ENCODE results near the gene UCHL3.
"Not testable (repeated sequence)": the region's sequence is repeated elsewhere in the genome, so short reads cannot be mapped to it uniquely, and the experiment has no call there.

Gene UCHL3

DNA sequence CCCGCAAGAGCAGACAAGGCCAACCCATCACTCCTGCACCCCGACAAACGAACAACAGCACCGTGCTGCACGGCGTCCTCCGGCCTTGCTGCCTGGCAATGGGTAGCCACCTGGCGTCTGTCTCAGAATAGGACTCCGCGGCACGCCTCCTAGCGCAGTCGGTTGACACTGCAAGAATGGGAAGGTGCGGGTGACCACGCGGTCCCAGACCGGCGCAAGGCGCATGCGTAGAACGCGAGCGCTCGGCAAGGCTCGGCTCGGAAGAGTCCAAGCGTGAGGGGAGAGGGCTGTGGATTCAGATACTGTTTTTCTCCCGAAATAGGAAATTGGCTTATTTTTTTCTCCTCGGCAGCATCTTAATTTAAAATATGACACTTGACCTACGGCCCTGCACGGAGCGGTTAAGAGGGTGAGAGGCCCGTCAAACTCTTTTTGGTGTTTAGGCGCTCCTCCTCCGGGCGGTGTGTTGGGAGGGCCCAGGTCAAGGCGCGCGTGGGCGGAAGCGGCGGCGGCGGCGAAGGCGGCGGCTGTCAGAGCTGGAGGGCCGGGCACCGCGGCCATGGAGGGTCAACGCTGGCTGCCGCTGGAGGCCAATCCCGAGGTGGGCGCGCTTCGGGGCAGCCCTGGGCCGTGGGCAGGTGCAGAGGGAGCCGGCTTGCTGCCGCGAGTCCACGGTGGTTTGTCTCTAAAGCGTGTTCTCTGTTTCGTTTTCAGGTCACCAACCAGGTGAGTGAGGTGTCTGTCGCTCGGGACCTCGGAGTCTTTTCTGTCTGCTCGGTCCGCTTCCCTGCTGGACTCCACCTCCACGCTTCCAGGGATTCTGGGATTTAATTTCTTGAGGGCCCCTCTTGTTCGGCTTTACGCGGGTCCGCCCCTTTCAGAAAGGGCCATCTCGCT is at the start of gene UCHL3:
UCHL3 (plus strand) TSS at position 530 of the 897 bp plus-strand sequence; CDS start at position 560, 30 bp downstream.
- DNase-seq = peak; percentile 82

DNA sequence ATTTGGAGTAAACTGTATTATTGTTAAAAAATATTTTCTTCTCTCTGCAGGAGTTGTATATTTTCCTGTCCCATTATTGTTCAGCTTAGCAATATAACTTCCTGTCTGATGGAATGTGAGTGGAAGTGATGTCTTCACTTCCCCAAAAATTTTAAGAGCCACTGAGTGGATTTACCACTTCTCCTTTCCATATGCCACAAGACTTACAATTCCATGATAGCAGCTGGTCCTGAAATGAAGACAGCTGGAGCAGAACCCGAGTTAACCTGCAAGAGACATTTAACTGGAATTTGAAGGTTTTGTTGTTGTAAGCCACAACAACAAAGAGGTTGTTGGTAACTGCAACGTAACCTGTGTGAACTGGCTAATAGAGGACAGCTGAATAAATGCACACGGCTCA is 44.3 kb upstream of the UCHL3 start:
- no peak for DNase-seq

DNA sequence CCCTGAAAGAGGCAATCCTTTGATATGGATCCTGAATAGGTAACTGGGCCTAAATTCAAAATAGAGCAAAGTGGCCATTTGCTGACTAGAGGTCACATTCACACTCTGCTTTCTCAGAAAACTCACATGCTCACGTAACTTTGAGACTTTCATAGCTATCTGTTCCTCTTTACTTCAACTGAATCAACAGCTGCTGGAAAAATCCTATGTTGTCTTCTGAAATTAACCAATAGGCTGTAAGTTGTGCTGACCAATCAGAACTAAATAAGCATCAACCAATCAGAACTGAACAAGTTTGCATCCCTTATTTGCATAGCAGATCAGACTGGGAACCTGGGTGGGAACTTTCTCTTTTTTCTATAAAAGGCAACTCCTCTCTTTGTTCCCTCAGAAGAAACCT is 43.6 kb upstream of the UCHL3 start:
- no peak for DNase-seq

DNA sequence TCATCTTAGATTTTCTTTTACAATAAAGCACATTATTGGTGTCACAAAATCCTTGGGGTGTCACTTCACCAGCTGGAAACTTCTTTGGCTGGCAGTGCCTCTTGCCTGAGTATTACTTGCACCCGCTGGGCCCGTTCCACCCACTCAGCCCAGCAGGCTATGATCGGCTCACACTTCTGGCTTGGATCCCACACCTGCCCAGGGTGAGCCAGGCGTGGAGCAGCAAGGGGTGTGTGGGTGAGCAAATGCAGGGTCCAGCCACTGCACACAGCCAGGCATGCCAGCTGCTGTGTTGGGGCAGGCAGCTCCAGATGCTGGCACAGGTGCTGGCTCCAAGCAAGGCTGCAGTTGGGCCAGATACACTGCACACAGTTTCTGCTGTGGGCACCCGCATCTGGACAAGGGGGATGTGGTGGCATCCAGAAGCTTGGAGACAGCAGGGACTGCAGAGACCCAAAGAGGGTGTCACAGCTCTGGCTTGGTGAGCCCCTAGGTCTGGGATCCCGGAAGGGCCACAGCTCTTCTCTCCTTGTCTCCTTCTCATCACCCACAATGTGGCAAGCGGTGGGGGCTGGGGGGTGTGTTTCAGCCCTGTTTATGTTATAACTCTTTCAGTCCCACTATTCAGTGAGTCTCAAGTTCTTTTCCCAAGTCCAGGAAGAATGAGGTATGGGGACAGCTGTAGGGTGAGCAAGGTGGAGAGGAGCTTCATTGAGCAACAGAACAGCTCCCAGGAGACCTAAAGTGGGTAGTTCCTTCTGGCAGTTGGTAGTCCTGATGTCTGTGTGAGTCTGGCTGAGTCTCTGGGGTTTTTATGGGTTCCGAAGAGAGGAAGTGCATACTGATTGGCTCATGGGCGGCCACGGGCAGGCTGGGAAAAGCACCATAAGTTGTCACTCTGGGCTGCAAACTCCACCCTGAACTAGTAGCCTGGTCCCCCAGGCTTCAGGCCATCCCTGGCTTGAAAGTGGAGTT is 42.3 kb upstream of the UCHL3 start:
- DNase-seq = peak; percentile 4

DNA sequence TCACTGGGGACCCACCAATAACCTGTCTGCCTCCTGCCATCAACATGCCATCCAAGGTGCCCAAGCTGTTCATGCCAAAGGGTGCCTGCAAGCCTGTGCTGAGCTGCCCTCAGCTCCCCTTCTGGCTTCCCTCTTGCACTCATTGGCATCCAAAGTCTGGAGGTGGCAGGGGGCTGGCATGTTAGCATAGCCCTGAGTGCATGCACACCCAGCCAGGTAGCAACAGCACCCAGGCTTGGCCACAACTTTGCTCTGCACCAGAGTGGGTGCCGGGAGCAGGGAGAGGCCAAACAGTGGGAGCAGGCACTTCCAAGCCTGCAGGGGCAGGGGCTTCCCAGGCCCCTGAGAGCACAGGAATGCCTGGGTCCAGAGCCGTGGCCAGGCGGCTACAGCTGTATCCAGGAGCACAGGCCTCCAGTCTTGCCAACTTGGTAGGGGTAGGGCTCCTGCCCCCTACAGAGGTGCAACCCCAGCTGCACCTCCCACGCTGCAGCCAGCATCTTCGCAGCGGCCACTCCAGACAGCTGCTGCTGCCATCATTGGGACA is 41.5 kb upstream of the UCHL3 start:
- no peak for DNase-seq

DNA sequence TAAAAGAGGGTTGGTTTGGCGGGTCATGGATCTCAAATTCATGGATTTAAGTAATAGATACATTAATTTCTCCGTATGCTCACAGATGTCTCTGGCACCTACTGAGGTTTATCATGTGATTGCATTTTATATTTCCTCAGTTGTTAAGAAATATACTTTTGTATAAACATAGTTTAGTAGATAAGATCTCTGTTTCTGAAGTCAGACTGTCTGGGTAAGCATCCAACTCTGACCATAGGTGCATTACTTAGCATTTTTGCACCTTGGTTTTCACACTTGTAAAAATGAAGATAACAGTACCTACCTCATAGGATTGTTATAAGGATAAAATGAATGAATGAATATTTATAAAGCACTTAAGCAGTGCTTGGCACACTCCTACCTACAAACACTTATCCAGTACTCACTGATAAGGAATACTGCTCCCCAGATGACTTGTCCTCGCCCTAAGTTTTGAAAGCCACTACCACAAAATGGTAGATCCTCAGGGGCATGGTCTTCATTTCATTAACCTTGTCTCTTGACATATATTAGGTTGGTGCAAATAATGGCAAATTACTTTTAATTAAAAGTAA is 38.5 kb upstream of the UCHL3 start:
- DNase-seq = no peak

DNA sequence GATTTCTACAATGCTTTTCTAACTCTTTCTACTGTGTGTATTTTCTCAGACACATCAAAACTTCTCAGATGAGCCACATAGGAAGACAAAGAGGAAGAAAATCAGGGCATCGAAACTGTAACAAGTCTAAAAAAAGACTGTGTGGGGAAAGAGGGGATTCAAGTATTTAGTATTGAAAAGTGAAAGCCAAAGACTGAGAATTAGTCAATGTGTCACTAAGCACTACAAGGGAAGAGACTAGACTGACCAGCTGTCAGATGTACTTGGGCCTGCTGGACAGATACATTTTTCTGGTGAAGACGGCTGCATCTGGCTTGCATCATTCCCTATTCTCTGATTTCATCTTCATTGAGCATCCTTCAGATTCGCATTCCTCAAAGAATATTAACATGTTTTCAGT is 37.3 kb upstream of the UCHL3 start:
- no peak for DNase-seq

DNA sequence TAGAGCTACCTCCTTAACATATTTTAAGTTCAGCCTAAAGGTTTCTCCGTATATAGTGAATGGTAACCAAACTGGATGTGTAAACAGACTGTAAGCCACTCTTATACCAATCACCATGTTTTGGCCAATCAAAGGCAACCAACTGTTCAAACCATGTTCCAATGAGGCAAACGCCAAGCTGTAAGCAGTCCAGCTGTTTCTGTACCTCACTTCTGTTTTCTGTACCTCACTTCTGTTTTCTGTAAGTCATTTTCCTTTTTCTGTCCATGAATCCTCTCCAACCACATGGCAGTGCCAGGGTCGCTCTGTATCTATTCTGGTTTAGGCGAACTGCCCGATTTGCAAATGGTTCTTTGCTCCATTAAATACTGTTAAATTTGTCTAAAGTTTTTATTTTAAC is 36.3 kb upstream of the UCHL3 start:
- DNase-seq = no peak

DNA sequence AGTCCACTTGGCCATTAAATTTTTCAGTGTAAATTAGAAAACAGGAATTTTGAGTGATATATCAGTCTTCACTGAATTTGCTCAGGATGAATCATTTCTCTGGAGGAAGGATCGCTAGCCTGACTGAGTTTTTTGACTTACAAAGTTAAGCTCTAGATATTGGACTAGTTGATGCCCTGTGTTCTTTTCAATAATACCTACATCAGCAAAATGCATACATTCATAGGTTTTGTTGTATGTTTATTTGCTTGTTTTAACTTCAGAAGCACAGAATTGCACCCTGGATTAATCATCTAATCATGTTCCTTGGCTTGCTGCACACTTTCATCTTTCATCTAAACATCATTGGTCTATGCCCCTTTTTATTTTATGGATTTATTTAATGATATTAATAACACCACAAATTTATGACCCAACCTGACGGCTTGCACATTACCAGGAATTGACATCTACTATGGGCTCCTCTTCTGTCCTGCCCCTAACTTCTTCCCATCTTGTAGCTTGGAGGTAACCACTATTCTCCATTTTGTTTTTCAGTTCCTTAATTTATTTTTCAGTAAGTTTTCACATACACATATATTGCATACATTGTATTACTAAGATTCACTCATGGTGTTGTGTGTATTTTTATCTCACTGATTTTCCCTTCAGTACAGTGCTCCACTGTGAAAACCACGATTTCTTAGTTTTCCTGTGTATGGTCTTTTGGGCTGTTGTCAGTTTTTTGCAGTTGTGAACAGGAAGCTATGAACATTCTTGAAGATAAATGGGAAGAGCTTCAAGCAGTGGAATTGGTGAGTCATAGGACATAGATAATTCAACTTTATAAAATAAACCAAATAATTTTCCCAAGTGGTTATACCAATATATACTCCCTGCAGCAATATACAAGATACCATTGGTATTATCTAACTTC is 35.3 kb upstream of the UCHL3 start:
- no peak for DNase-seq

DNA sequence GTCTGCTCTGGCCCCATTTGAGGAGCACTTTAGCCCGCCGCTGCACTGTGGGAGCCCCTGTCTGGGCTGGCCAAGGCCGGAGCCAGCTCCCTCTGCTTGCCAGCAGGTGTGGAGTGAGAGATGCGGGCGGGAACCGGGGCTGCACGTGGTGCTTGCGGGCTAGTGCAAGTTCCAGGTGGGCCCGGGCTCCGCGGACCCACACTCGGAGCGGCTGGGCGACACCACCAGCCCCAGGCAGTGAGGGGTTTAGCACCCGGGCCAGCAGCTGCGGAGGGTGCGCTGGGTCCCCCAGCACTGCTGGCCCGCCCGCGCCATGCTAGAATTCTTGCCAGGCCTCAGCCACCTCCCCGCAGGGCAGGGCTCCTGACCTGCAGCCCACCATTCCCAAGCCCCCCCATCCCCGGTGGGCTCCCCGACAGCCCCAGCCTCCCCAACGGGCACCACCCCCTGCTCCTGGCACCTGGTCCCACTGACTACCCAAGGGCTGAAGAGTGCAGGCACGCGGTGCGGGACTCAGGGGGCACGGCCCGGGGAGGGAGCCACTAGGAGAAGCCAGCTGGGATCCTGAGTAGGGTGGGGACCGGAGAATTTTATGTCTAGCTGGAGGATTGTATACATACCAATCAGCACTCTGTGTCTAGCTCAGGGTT is 31.0 kb upstream of the UCHL3 start:
- no peak for DNase-seq

DNA sequence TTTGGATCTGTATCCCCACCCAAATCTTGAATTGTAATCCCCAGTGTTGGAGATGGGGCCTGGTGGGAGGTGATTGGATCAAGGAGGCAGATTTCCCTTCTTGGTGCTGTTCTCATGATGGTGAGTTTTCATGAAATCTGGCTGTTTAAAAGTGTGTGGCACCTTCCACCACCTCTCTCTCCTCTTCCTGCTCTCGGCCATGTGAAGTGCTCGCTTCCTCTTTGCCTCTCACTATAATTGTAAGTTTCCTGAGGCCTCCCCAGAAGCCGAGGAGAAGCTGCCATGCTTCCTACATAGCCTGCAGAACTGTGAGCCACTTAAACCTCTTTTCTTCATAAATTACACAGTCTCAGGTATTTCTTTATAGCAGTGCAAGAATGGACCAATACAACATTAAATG is 27.6 kb upstream of the UCHL3 start:
- no peak for DNase-seq

DNA sequence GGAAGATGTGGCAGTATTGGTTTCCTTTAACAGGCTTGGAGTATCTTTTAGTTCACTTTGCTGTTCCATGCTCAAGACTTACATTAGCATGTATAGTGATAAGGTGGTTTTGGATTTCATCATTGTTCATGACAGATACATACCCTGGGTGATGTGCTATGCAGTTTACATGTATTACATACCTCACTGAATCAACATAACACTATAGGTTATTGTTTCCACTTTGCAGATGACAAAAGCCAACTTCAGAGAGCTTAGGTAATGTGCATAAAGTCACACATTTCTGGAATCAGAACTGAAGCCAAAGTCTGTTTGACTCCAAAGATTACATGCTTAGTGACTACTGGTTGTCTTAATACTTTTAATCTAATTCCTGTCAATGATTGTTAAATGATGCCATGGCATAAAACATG is 19.0 kb upstream of the UCHL3 start:
- no peak for DNase-seq

DNA sequence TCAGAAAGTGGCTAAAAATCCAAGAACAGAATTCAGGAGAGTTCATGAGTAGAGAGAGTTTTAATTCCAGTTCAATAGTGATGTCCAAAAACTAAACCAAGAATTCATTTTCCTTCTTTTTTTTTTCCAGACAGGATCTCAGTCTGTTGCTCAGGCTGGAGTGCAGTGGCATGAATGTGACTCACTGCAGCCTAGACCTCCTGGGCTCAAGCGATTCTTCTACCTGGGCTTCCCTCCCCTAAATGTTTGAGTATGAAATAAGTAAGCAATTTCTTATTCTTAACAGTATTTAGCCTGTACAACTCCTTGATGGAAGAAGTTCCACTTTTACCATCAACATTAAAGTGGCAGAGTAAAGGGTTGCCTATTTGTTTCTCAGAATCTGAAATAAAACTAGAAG is 15.7 kb upstream of the UCHL3 start:
- DNase-seq = no peak

DNA sequence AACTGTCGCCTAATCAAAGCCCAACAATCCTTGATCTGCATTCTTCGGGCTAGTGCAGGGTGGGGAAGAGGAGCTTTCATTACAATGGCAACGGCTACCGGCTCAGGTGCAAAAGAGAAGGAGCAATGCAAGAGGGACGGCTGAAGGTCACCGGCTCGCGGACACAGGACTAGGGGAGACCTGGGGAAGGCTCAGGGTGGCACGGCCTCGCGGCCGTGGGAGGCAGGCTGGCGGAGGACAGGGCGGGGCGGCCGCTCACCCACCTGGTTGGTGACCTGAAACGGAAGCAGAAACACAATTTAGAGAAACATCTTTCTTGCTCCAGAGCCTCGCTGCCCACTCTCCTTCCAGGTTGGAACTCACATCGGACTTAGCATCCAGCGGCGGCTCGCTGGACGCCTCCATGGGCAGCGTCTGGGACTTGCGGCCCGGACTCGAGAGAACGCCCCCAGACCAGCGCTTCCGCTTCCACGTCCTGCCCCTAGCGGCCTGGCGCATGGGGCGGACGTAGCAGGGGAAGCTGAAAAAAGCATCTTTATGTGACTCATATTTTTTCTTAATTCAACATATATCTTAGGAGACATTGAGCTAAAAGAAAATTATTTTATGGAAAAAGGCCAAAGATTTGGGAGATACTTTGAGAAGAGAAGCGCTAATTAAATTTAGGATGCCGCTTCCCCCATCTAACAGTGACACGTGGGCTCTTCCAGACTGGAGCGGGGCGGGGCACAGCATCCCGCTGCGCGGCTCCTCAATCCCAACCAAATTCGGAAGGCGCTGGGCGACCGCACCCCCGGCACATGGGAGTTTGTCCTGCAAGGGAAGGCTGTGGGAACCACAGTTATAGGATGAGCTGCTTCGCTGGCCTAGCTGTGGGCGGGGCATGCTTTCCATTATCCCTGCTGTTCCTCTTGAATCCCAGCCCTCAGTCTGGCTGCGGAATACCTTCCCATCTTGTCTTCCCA is 11.9 kb upstream of the UCHL3 start, which contains the start of gene COMMD6:
COMMD6 (minus strand) TSS at position 441 of the 965 bp plus-strand sequence; CDS start at position 405, 36 bp downstream.
- DNase-seq = peak; percentile 76

DNA sequence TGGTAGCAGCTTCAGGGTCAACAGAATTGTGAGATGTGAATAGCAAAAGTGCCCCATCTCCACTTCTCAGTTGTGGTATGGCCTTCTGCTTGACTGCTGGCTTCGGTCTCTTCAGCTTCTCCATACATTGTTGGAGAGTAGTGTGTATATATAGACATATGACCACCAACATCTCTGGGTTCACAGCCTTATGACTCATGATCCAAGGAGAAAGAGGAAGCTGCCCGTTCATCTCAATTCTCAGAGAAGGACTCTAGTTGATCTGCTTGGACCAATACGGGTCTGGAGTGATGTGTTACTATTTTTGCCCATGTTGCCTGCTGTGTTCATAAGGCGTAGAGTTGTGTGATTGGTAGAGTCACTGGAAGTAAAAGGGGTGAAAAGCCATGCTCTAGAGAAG is 8.3 kb upstream of the UCHL3 start:
- no peak for DNase-seq

DNA sequence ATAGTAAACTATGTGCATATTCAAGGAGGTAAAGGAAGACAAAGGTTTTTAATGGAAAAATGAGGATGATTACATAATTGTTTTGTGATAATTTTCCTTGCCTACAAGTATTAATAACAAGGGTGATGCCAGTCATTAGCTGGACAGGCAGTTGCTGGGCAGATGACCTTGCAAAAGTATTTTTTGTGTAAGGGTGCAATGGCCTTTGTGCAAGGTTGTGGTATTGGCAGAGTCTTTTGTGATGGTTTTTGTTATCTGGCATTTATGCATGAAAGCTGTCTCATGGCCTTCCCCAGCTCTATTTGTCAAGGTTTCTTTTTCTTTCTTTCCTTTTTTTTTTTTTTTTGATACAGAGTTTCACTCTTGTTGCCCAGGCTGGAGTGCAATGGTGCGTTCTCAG is 7.6 kb upstream of the UCHL3 start:
- DNase-seq = no peak

DNA sequence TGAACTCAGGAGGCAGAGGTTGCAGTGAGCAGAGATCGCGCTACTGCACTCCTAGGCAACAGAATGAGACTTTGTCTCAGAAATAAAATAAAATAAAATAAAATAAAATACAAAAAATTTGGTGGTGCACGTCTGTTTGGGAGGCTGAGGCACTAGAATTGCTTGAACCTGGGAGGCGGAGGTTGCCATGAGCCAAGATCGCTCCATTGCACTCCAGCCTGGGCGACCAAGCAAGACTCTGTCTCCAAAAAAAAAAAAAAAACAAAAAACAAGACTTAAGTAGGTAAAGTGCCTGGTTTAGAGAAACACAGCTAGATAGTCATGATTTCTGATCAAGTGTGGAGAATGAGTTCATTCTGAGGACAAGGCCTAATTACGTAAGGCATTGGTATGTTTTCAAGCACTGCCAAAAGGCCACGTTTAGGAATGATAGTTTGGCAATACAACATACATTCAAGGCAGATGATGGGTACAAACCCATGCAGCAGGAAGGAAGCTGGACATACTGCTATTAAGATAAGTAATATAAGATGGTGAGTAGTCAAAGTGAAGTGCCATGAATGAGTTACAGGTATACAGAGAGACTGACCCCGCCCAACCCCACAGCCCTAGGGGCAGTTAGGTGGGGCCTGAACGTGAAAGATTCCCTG is 4.8 kb upstream of the UCHL3 start:
- DNase-seq = no peak

DNA sequence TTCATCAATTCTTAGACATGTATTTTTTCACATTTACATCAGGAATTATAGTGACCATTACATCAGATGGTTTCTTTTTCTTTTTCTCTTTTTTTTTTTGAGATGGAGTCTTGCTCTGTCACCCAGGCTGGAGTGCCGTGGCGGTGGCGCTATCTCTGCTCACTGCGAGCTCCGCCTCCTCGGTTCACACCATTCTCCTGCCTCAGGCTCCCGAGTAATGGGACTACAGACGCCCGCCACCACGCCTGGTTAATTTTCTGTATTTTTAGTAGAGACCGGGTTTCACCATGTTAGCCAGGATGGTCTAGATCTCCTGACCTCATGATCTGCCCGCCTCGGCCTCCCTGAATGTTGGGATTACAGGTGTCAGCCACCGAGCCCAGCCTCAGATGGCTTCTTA is 4.2 kb upstream of the UCHL3 start:
- not testable (repeated sequence) for DNase-seq

DNA sequence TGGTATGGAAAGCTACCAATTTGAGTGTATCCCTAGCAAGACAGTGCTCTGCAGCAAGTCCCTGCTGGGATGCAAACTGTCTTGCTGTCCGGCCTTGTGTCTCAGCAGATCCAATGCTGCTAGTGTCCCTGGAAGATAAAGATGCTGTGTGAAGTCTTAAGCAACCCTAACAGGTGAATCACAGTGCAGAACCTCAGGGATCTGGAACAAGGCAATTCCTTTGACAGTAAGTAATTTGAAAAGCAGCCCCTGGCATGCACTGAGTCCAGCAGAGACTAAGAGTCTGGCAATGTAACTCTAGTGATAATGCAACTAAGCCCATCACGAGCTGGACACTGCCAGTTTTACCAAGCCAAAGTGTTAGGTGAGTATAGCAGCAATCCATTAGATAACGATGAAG is 1.7 kb upstream of the UCHL3 start:
- no peak for DNase-seq
